Stomach (tissue), 4 donors: Measurements from ENCODE around the gene UNC5B.

ENCODE experiments used
- EP300 ChIP-seq: sonication (generic); formaldehyde crosslinking; IDR thresholded peaks from one replicate; pipeline ENCODE4 v1.6.1; 2017; ENCODE audit warnings: antibody characterized with exemption
- POLR2A ChIP-seq, 4 donors: fragments of 450-650 bp; IDR thresholded peaks; one replicate each; pipeline ENCODE4 v1.6.1; 2016; ENCODE audit warnings: antibody characterized with exemption in 4 of 4, control low read depth in 2 of 4, mild to moderate bottlenecking in 1 of 4, moderate library complexity in 1 of 4

DNA sequence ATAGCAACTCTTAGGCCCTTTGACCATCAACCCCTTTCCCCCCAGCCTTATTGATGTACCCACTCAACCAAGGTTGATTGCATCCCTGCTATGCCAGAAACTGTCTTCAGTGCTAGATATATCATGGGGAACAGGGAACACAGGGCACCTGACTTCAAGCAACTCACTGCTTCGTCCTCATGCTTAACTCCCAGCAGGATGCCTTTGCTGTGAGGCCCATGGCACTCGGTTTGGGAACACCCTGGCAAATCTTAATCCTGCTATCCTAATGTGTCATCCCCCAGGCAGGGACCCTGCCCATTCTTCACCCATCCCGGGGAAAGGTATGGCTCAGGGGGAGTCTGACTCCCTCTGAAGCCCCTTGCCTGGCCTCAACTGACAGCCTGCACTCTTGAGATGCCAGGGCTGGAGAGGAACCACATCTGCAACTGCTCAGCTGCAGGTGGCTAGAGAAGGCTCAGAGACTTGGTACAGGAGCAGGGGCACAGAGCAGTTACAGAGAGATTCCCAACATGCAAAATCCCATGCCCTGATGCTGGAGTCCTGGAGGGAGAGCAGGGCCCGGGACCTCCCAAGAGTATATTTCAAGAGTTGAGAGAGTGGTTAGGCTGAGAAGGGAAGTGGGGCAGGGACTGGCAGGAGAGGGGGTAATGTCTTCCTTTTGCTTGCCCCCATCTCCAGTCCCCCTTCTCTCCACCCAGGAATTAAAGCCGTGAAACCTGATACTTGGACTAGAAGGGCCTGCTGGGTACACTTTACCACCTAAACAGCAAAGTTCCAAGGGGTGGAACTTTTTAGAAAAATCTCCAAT, 2.4 kb upstream of the UNC5B start:
- TF ChIP-seq EP300 (no peak), POLR2A (IDR thresholded peaks at IDR 0.05) (no peak)
